HepG2 (cell line): ENCODE data around the gene NKIRAS1. TPM values are rescaled to one million over a fixed set of nuclear protein-coding genes. Genes with fewer than 3 reads are reported as not detected.

Experiments used
- CCAR2 ChIP-seq: fragments of 200-400 bp; formaldehyde crosslinking; optimal IDR thresholded peaks from 2 replicates; pipeline ENCODE3; 2018; ENCODE audit warnings: low read depth, mild to moderate bottlenecking, low read length, moderate library complexity
- EP300 ChIP-seq, 3 experiments: sonication (generic) in 1 of 3; formaldehyde crosslinking in 1 of 3; IDR thresholded peaks; 2 replicates each; pipeline versions ENCODE4 v1.5.1 to v1.6.1; 2011 to 2020; ENCODE audit warnings: low read depth in 2 of 3, low read length in 2 of 3, borderline replicate concordance in 1 of 3, improper control_type of control experiment in 1 of 3, mild to moderate bottlenecking in 1 of 3, missing genetic modification reagents in 1 of 3, moderate library complexity in 1 of 3
- FOSL1 ChIP-seq: sonication (generic); formaldehyde crosslinking; IDR thresholded peaks from 2 replicates; pipeline ENCODE4 v1.9.0; 2021; ENCODE audit warnings: missing genetic modification reagents, borderline replicate concordance
- HHEX ChIP-seq: IDR thresholded peaks from 2 replicates; pipeline ENCODE4 v1.6.1; 2016; ENCODE audit warnings: control low read depth
- KMT2B ChIP-seq: IDR thresholded peaks from 2 replicates; pipeline ENCODE4 v1.6.1; 2016; ENCODE audit warnings: missing genetic modification reagents, missing compliant biosample characterization
- POLR2AphosphoS5 ChIP-seq: IDR thresholded peaks from 2 replicates; pipeline ENCODE4 v1.6.1; 2012; ENCODE audit warnings: low read depth, low read length
- SALL1 ChIP-seq: sonication (generic); formaldehyde crosslinking; IDR thresholded peaks from 2 replicates; pipeline ENCODE4 v1.8.0; 2022; ENCODE audit warnings: mild to moderate bottlenecking, missing genetic modification reagents
- SNRNP70 ChIP-seq: fragments of 200-400 bp; formaldehyde crosslinking; IDR thresholded peaks from 2 replicates; pipeline ENCODE4 v1.6.1; 2017; ENCODE audit warnings: mild to moderate bottlenecking, low read depth, low read length, moderate library complexity
- ZBTB42 ChIP-seq: sonication (generic); formaldehyde crosslinking; IDR thresholded peaks from 2 replicates; pipeline ENCODE4 v1.5.0; 2020; ENCODE audit warnings: mild to moderate bottlenecking, missing genetic modification reagents
- ZNF20 ChIP-seq: sonication (generic); formaldehyde crosslinking; IDR thresholded peaks from 2 replicates; pipeline ENCODE4 v1.4.0; 2020; ENCODE audit warnings: mild to moderate bottlenecking, moderate library complexity, missing genetic modification reagents
- ZNF431 ChIP-seq: sonication (generic); formaldehyde crosslinking; IDR thresholded peaks from 2 replicates; pipeline ENCODE4 v1.9.0; 2022; ENCODE audit warnings: missing genetic modification reagents, low read depth, mild to moderate bottlenecking, borderline replicate concordance
- ZNF484 ChIP-seq: sonication (generic); formaldehyde crosslinking; IDR thresholded peaks from 2 replicates; pipeline ENCODE4 v1.5.1; 2020; ENCODE audit warnings: mild to moderate bottlenecking, low read depth, missing genetic modification reagents, borderline replicate concordance
- ZNF562 ChIP-seq: sonication (generic); formaldehyde crosslinking; IDR thresholded peaks from 2 replicates; pipeline ENCODE4 v1.8.0; 2022; ENCODE audit warnings: missing genetic modification reagents, borderline replicate concordance
- ZNF567 ChIP-seq: sonication (generic); formaldehyde crosslinking; IDR thresholded peaks from 2 replicates; pipeline ENCODE4 v1.8.1; 2023; ENCODE audit warnings: mild to moderate bottlenecking, missing genetic modification reagents, borderline replicate concordance
- ZNF703 ChIP-seq: sonication (generic); formaldehyde crosslinking; IDR thresholded peaks from 2 replicates; pipeline ENCODE4 v1.5.1; 2020; ENCODE audit warnings: missing genetic modification reagents, mild to moderate bottlenecking, moderate library complexity, borderline replicate concordance
- ZNF737 ChIP-seq: sonication (generic); formaldehyde crosslinking; IDR thresholded peaks from 2 replicates; pipeline ENCODE4 v1.5.0; 2020; ENCODE audit warnings: missing genetic modification reagents, mild to moderate bottlenecking, borderline replicate concordance
- ZNF775 ChIP-seq: sonication (generic); formaldehyde crosslinking; IDR thresholded peaks from 2 replicates; pipeline ENCODE4 v1.4.0; 2020; ENCODE audit warnings: missing genetic modification reagents, mild to moderate bottlenecking, moderate library complexity, borderline replicate concordance
- ZNF792 ChIP-seq: IDR thresholded peaks from 2 replicates; pipeline ENCODE4 v1.6.1; 2016
- polyA plus RNA-seq, 8 experiments: library from polyadenylated mRNA; depleted of rRNA in 3 of 8; stranded (reverse) in 7 of 8; unstranded in 1 of 8; fragments of >200 nt; fragmentation: Illumina TruSeq in 4 of 8; extraction: Trizol in 4 of 8; gene quantifications; 2 replicates each; pipeline versions ENCODE4 v1.2.1 to v1.2.3, GENCODE V29; 2011 to 2016; ENCODE audit warnings: low read depth in 4 of 8, missing spikeins in 1 of 8, mixed read lengths in 1 of 8; ENCODE audit not compliant: insufficient read depth in 1 of 8
- total RNA-seq, 5 experiments: library from RNA; depleted of rRNA; stranded (reverse); fragments of >200 nt; fragmentation: Illumina TruSeq; extraction: Trizol; gene quantifications; 2 replicates each; pipeline ENCODE4 v1.2.3, GENCODE V29; 2016; ENCODE audit warnings: low read depth in 1 of 5
- TF ChIP-seq, protein P1 (sequence below): sonication (generic); formaldehyde crosslinking; IDR thresholded peaks from 2 replicates; pipeline ENCODE4 v1.4.0; 2020; ENCODE audit warnings: low read depth, mild to moderate bottlenecking, missing genetic modification reagents
- TF ChIP-seq, protein P2 (sequence below): sonication (generic); formaldehyde crosslinking; IDR thresholded peaks from 2 replicates; pipeline ENCODE4 v1.5.0; 2020; ENCODE audit warnings: missing genetic modification reagents, mild to moderate bottlenecking, borderline replicate concordance
- TF ChIP-seq, protein P3 (sequence below): sonication (generic); formaldehyde crosslinking; IDR thresholded peaks from 2 replicates; pipeline ENCODE4 v1.5.1; 2020; ENCODE audit warnings: mild to moderate bottlenecking, missing genetic modification reagents, moderate library complexity
- TF ChIP-seq, protein P4 (sequence below): IDR thresholded peaks from 2 replicates; pipeline ENCODE4 v1.6.1; 2016; ENCODE audit warnings: missing compliant biosample characterization, missing genetic modification reagents, borderline replicate concordance

Gene NKIRAS1
- total and polyA plus RNA-seq, 2 of the 13 experiments (the other 11 are each of a cell fraction or from before 2014, with no cell fraction given), result 4.3 to 8.0 TPM

DNA sequence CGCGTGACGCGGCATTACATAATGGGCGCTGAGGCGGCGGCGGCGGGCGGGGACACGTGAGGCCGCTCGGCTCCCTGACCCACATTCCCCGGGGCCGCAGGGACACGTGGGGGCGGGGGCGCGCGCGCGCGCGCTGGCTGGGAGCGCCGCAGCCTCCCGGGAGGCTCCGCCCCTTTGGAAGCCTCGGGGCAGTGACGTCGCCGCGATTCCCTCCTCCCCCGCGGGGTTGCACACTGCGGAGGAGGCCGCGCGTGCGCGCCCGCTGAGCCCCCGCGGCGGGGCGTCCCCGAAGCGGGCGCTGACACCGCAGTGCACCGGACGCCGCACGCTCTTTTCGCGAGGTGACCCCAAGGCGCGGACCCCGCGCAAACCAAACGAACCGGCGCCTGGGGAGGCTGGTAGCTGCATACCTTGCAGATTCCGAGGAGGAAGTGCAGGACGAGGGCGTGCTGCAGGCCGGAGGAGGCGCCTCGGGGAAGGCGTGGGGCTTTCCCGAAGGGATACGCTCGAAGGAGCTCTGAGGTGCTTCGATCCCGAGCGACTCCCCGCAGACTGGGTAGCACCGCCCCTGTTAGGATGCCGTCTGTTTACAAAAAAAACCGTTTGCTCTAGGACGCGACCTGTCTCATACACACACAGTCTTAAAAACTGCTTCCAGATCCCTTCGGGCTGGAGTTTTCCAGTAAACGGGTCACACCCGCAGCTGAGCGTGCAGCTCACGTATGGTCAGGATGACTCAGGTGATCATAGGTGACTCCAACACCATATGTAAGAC, 29.3 kb upstream of the NKIRAS1 start (continued):
- TF ChIP-seq ZNF484 (CRISPR knock-in tag) (no peak), FOSL1 (CRISPR knock-in tag) (no peak), HHEX (CRISPR knock-in tag) (no peak), SNRNP70 (no peak), CCAR2 (no peak), KMT2B (CRISPR knock-in tag) (peak; percentile 88), ZNF431 (peak; percentile 74; the same call in 1 of the 2 replicates), ZNF737 (CRISPR knock-in tag) (no peak), ZNF567 (no peak), ZNF703 (0 out of 2 replicates have a peak, but pooled peaks have one; percentile 38), ZNF562 (no peak), EP300 (IDR thresholded peaks at IDR 0.05; ENCODE audit: low read depth in 2 of 2, low read length in 2 of 2) (no peak; a peak in 1 of 4 replicates), EP300 (CRISPR knock-in tag; IDR thresholded peaks at IDR 0.05; ENCODE audit: borderline replicate concordance) (no peak; the same call in 1 of the 2 replicates), ZNF20 (0 out of 2 replicates have a peak, but pooled peaks have one; percentile 19), ZNF792 (CRISPR knock-in tag) (peak; percentile 55; the same call in 1 of the 2 replicates), POLR2AphosphoS5 (peak; percentile 54; the same call in 1 of the 2 replicates), ZNF775 (CRISPR knock-in tag) (no peak), ZBTB42 (peak; percentile 80; the same call in 1 of the 2 replicates), SALL1 (CRISPR knock-in tag) (peak; percentile 87)
- TF ChIP-seq, protein P1, sequence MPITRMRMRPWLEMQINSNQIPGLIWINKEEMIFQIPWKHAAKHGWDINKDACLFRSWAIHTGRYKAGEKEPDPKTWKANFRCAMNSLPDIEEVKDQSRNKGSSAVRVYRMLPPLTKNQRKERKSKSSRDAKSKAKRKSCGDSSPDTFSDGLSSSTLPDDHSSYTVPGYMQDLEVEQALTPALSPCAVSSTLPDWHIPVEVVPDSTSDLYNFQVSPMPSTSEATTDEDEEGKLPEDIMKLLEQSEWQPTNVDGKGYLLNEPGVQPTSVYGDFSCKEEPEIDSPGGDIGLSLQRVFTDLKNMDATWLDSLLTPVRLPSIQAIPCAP (CRISPR knock-in tag), result no peak
- TF ChIP-seq, protein P2, sequence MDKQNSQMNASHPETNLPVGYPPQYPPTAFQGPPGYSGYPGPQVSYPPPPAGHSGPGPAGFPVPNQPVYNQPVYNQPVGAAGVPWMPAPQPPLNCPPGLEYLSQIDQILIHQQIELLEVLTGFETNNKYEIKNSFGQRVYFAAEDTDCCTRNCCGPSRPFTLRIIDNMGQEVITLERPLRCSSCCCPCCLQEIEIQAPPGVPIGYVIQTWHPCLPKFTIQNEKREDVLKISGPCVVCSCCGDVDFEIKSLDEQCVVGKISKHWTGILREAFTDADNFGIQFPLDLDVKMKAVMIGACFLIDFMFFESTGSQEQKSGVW (CRISPR knock-in tag), result 0 out of 2 replicates have a peak, but pooled peaks have one; percentile 75
- TF ChIP-seq, protein P3, sequence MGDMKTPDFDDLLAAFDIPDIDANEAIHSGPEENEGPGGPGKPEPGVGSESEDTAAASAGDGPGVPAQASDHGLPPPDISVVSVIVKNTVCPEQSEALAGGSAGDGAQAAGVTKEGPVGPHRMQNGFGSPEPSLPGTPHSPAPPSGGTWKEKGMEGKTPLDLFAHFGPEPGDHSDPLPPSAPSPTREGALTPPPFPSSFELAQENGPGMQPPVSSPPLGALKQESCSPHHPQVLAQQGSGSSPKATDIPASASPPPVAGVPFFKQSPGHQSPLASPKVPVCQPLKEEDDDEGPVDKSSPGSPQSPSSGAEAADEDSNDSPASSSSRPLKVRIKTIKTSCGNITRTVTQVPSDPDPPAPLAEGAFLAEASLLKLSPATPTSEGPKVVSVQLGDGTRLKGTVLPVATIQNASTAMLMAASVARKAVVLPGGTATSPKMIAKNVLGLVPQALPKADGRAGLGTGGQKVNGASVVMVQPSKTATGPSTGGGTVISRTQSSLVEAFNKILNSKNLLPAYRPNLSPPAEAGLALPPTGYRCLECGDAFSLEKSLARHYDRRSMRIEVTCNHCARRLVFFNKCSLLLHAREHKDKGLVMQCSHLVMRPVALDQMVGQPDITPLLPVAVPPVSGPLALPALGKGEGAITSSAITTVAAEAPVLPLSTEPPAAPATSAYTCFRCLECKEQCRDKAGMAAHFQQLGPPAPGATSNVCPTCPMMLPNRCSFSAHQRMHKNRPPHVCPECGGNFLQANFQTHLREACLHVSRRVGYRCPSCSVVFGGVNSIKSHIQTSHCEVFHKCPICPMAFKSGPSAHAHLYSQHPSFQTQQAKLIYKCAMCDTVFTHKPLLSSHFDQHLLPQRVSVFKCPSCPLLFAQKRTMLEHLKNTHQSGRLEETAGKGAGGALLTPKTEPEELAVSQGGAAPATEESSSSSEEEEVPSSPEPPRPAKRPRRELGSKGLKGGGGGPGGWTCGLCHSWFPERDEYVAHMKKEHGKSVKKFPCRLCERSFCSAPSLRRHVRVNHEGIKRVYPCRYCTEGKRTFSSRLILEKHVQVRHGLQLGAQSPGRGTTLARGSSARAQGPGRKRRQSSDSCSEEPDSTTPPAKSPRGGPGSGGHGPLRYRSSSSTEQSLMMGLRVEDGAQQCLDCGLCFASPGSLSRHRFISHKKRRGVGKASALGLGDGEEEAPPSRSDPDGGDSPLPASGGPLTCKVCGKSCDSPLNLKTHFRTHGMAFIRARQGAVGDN, result peak; percentile 97
- TF ChIP-seq, protein P4, sequence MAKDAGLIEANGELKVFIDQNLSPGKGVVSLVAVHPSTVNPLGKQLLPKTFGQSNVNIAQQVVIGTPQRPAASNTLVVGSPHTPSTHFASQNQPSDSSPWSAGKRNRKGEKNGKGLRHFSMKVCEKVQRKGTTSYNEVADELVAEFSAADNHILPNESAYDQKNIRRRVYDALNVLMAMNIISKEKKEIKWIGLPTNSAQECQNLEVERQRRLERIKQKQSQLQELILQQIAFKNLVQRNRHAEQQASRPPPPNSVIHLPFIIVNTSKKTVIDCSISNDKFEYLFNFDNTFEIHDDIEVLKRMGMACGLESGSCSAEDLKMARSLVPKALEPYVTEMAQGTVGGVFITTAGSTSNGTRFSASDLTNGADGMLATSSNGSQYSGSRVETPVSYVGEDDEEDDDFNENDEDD, result peak; percentile 84
